ENCODE results near the gene MAGEH1. TPM values are rescaled to one million over a fixed set of nuclear protein-coding genes. Genes with fewer than 3 reads are reported as not detected.
A peak's percentile ranks its signal among the peaks of the same experiment; 100 is the strongest.

Gene MAGEH1
- polyA plus RNA-seq, 2 donors: 3.7 to 5.6 TPM

GRCh38 chrX:55489314-55490009 is 37.5 kb downstream of the MAGEH1 start, which contains the start of gene USP51:
Gene USP51 (minus strand): TSS chrX:55489848. CDS start chrX:55488939, 909 bp downstream.
- no peaks in the 10 kb centered on the region for H3K4me1 ChIP-seq (ENCODE audit: control insufficient read depth in 2 of 2, insufficient read depth in 2 of 2, low read length in 1 of 2)
- WGBS, 2 donors: 1 to 28% methylated on average over 34 of the region's 34 CpGs
- peak within 1 kb of the TSS; percentile 86 to 93 for H3K27ac ChIP-seq (ENCODE audit: low read depth in 2 of 2, low read length in 1 of 2)
- peak within 1 kb of the TSS; percentile 53 to 65 for H3K4me3 ChIP-seq (ENCODE audit: low read depth in 1 of 2, low read length in 2 of 2)
- H3K27me3 ChIP-seq (ENCODE audit: control insufficient read depth in 1 of 2, insufficient read depth in 2 of 2, low read length in 2 of 2): no peaks in the 10 kb centered on the region
- H3K36me3 ChIP-seq (ENCODE audit: control insufficient read depth in 2 of 2, insufficient read depth in 2 of 2, low read length in 1 of 2): no peaks in the 10 kb centered on the region
- H3K9me3 ChIP-seq (ENCODE audit: control insufficient read depth in 2 of 2, insufficient read depth in 1 of 2, low read depth in 1 of 2, low read length in 1 of 2): no peaks in the 10 kb centered on the region

GRCh38 chrX:55490121-55490520 is 38.2 kb downstream of the MAGEH1 start:
- Histone ChIP-seq H3K4me1 (ENCODE audit: control insufficient read depth in 2 of 2, insufficient read depth in 2 of 2, low read length in 1 of 2) (no peaks in the 10 kb centered on the region), H3K4me3 (ENCODE audit: low read depth in 1 of 2, low read length in 2 of 2) (peak overlapping the region in 1 of 2 donors; percentile 53), H3K36me3 (ENCODE audit: control insufficient read depth in 2 of 2, insufficient read depth in 2 of 2, low read length in 1 of 2) (no peaks in the 10 kb centered on the region), H3K9me3 (ENCODE audit: control insufficient read depth in 2 of 2, insufficient read depth in 1 of 2, low read depth in 1 of 2, low read length in 1 of 2) (no peaks in the 10 kb centered on the region), H3K27ac (ENCODE audit: low read depth in 2 of 2, low read length in 1 of 2) (peak overlapping the region; percentile 86), H3K27me3 (ENCODE audit: control insufficient read depth in 1 of 2, insufficient read depth in 2 of 2, low read length in 2 of 2) (no peaks in the 10 kb centered on the region)
- 51 to 75% methylated on average over 4 of the region's 4 CpGs for WGBS, 2 donors

GRCh38 chrX:55490974-55491373 is 39.0 kb downstream of the MAGEH1 start:
- H3K4me1 ChIP-seq (ENCODE audit: control insufficient read depth in 2 of 2, insufficient read depth in 2 of 2, low read length in 1 of 2): no peaks in the 10 kb centered on the region
- 64 to 76% methylated on average over 4 of the region's 4 CpGs for WGBS, 2 donors
- H3K9me3 ChIP-seq (ENCODE audit: control insufficient read depth in 2 of 2, insufficient read depth in 1 of 2, low read depth in 1 of 2, low read length in 1 of 2): no peaks in the 10 kb centered on the region
- H3K27me3 ChIP-seq (ENCODE audit: control insufficient read depth in 1 of 2, insufficient read depth in 2 of 2, low read length in 2 of 2): no peaks in the 10 kb centered on the region
- H3K4me3 ChIP-seq (ENCODE audit: low read depth in 1 of 2, low read length in 2 of 2): no peak overlapping the region
- no peaks in the 10 kb centered on the region for H3K36me3 ChIP-seq (ENCODE audit: control insufficient read depth in 2 of 2, insufficient read depth in 2 of 2, low read length in 1 of 2)
- H3K27ac ChIP-seq (ENCODE audit: low read depth in 2 of 2, low read length in 1 of 2): no peak overlapping the region

Other genes starting within 250 kb of the MAGEH1 start
- gene PAGE5, start 231.8 kb upstream of the MAGEH1 start, polyA plus RNA-seq: not detected
- gene PAGE3, start 187.2 kb upstream of the MAGEH1 start, polyA plus RNA-seq: not detected
- under 1 TPM; 0.24 TPM for gene USP51, start 37.7 kb downstream of the MAGEH1 start, polyA plus RNA-seq
- not detected for gene FOXR2, start 171.3 kb downstream of the MAGEH1 start, polyA plus RNA-seq

All from esophagus (tissue), 2 donors.